ENCODE data around the gene MAP3K4. TPM values are rescaled to one million over a fixed set of nuclear protein-coding genes. Genes with fewer than 3 reads are reported as not detected.

The MAP3K4 gene
- total RNA-seq, 1 donor from 2014 or later: 84.3 TPM

DNA sequence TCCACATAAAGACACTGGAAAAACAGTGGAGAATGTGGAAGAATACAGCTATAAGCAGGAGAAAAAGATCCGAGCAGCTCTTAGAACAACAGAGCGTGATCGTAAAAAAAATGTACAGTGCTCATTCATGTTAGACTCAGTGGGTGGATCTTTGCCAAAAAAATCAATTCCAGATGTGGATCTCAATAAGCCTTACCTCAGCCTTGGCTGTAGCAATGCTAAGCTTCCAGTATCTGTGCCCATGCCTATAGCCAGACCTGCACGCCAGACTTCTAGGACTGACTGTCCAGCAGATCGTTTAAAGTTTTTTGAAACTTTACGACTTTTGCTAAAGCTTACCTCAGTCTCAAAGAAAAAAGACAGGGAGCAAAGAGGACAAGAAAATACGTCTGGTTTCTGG is 57.1 kb downstream of the MAP3K4 start:
- Mint-ChIP-seq H3K27ac (ENCODE audit: unreplicated experiment) (no peak overlapping the region), H3K4me1 (no peaks in the 10 kb centered on the region), H3K4me3 (no peak overlapping the region), H3K27me3 (ENCODE audit: low read depth) (no peaks in the 10 kb centered on the region), H3K9me3 (no peaks in the 10 kb centered on the region), H3K36me3 (ENCODE audit: low read depth) (peaks cover 18% of the 10 kb centered on the region)
- TF ChIP-seq, protein P1, sequence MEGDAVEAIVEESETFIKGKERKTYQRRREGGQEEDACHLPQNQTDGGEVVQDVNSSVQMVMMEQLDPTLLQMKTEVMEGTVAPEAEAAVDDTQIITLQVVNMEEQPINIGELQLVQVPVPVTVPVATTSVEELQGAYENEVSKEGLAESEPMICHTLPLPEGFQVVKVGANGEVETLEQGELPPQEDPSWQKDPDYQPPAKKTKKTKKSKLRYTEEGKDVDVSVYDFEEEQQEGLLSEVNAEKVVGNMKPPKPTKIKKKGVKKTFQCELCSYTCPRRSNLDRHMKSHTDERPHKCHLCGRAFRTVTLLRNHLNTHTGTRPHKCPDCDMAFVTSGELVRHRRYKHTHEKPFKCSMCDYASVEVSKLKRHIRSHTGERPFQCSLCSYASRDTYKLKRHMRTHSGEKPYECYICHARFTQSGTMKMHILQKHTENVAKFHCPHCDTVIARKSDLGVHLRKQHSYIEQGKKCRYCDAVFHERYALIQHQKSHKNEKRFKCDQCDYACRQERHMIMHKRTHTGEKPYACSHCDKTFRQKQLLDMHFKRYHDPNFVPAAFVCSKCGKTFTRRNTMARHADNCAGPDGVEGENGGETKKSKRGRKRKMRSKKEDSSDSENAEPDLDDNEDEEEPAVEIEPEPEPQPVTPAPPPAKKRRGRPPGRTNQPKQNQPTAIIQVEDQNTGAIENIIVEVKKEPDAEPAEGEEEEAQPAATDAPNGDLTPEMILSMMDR (conservative IDR thresholded peaks at IDR 0.05): no peak
- no peak for DNase-seq (ENCODE audit: low read depth, low spot score)

- no peak overlapping the region for H3K4me3 Mint-ChIP-seq
- H3K27ac Mint-ChIP-seq (ENCODE audit: unreplicated experiment): peak overlapping the region; percentile 51
- no peak for DNase-seq (ENCODE audit: low read depth, low spot score)
These were observed 58.7 kb downstream of the MAP3K4 start for GRCh38 chr6:161050134-161050765.

DNA sequence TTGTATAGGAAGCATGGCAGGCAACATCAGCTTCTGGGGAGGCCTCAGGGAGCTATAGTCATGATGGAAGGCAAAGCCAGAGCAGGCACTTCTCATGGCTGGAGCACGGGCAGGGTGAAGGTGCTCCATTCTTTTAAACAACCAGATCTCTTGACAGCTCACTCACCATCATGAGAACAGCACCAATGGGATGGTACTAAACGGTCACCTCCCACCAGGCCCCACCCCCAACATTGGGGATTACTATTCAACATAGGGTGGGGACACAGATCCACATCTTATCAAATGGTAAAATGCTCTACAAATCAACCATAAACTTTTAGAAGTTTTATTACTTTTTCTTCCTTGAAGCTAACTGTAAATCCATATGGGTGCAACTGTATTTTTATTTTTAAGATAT is 61.5 kb downstream of the MAP3K4 start:
- Mint-ChIP-seq H3K36me3 (ENCODE audit: low read depth) (peaks cover 15% of the 10 kb centered on the region), H3K9me3 (no peaks in the 10 kb centered on the region), H3K27ac (ENCODE audit: unreplicated experiment) (no peak overlapping the region), H3K4me3 (no peak overlapping the region), H3K4me1 (no peaks in the 10 kb centered on the region), H3K27me3 (ENCODE audit: low read depth) (no peaks in the 10 kb centered on the region)
- TF ChIP-seq, protein P1 (conservative IDR thresholded peaks at IDR 0.05): no peak
- no peak for DNase-seq (ENCODE audit: low read depth, low spot score)

More at GRCh38 chr6:161050134-161050765, 58.7 kb downstream of the MAP3K4 start:
- Mint-ChIP-seq H3K9me3 (no peaks in the 10 kb centered on the region), H3K4me1 (no peaks in the 10 kb centered on the region), H3K36me3 (ENCODE audit: low read depth) (peaks cover 15% of the 10 kb centered on the region), H3K27me3 (ENCODE audit: low read depth) (no peaks in the 10 kb centered on the region)
- TF ChIP-seq, protein P1 (conservative IDR thresholded peaks at IDR 0.05): no peak

DNA sequence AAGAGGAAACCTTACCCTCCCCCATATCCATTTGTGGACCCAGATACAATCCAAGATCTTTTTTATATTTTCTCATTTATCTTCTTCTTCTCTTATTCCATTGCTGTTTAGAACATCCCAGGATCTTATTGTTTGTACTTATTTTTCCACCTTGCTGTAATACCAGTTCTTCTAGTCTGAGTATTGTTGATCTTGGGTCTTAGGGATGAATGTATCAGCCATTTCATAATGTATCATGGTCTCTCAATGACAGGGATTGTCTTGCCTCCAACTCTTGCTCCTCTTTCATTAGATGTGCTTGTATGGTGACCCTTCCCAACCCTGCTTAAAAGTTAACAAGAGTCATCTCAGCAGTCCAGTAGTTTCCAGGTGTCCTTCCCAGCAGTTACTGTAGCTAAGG is 63.3 kb downstream of the MAP3K4 start:
- Mint-ChIP-seq H3K4me1 (no peaks in the 10 kb centered on the region), H3K4me3 (no peak overlapping the region), H3K9me3 (no peaks in the 10 kb centered on the region), H3K36me3 (ENCODE audit: low read depth) (peaks cover 11% of the 10 kb centered on the region), H3K27ac (ENCODE audit: unreplicated experiment) (no peak overlapping the region), H3K27me3 (ENCODE audit: low read depth) (no peaks in the 10 kb centered on the region)
- DNase-seq (ENCODE audit: low read depth, low spot score): no peak
- TF ChIP-seq, protein P1 (conservative IDR thresholded peaks at IDR 0.05): no peak

DNA sequence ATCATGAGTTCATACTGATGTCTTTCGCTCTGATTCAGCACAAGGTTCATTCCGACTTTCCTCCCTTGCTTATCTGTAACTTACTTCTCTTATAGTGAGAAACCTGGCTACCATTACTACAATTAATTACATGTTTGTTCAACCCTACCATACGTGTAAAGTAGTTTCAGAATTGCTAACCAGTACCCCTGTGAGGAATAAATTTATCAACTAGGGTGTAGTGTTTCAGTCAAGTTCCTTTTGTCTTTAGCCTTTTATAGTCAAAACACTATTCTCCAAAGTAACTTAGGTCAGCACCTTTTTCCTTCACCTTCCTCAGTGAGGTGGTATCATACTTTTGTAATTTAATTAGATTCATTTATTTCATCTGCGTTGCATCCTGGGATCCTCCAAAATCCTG is 64.9 kb downstream of the MAP3K4 start:
- no peak overlapping the region for H3K4me3 Mint-ChIP-seq
- no peak overlapping the region for H3K27ac Mint-ChIP-seq (ENCODE audit: unreplicated experiment)
- no peaks in the 10 kb centered on the region for H3K27me3 Mint-ChIP-seq (ENCODE audit: low read depth)
- no peaks in the 10 kb centered on the region for H3K9me3 Mint-ChIP-seq
- DNase-seq (ENCODE audit: low read depth, low spot score): no peak
- TF ChIP-seq, protein P1 (conservative IDR thresholded peaks at IDR 0.05): no peak
- H3K36me3 Mint-ChIP-seq (ENCODE audit: low read depth): peaks cover 4% of the 10 kb centered on the region
- H3K4me1 Mint-ChIP-seq: no peaks in the 10 kb centered on the region

Measured in neural crest cell (in vitro differentiated cells).